H9 (cell line): ENCODE measurements around the gene CDAN1. TPM values are rescaled to one million over a fixed set of nuclear protein-coding genes. Genes with fewer than 3 reads are reported as not detected.

Experiments used
- DNase-seq: peaks from one replicate; pipeline ENCODE4 v3.0.0-alpha.2; 2017
- H2AFZ ChIP-seq: one replicate; pipeline ENCODE4 v1.6.1; 2013; ENCODE audit warnings: mild to moderate bottlenecking, low read length, control low read depth, moderate library complexity
- H2AK5ac ChIP-seq: 2 replicates; pipeline ENCODE4 v1.6.1; 2013; ENCODE audit warnings: low read length, control low read depth, mixed read lengths; ENCODE audit not compliant: insufficient read length
- H2BK120ac ChIP-seq: one replicate; pipeline ENCODE4 v1.6.1; 2013; ENCODE audit warnings: low read depth, mild to moderate bottlenecking, low read length, control low read depth, inconsistent platforms; ENCODE audit not compliant: poor library complexity, severe bottlenecking
- H2BK12ac ChIP-seq: 2 replicates; pipeline ENCODE4 v1.6.1; 2013; ENCODE audit warnings: low read length, control low read depth, mixed read lengths, low read depth; ENCODE audit not compliant: insufficient read length
- H2BK15ac ChIP-seq: 2 replicates; pipeline ENCODE4 v1.6.1; 2013; ENCODE audit warnings: low read depth, low read length, control low read depth
- H2BK20ac ChIP-seq: one replicate; pipeline ENCODE4 v1.6.1; 2013; ENCODE audit warnings: low read depth, mild to moderate bottlenecking, low read length, control low read depth, inconsistent platforms; ENCODE audit not compliant: poor library complexity, severe bottlenecking
- H2BK5ac ChIP-seq: 2 replicates; pipeline ENCODE4 v1.6.1; 2013; ENCODE audit warnings: low read length, control low read depth, mixed read lengths; ENCODE audit not compliant: insufficient read length
- H3K14ac ChIP-seq: 2 replicates; pipeline ENCODE4 v1.6.1; 2013; ENCODE audit warnings: low read length, control low read depth; ENCODE audit not compliant: insufficient read depth
- H3K18ac ChIP-seq: 2 replicates; pipeline ENCODE4 v1.6.1; 2013; ENCODE audit warnings: low read depth, mild to moderate bottlenecking, mixed read lengths, low read length, control low read depth; ENCODE audit not compliant: insufficient read length
- H3K23ac ChIP-seq: 2 replicates; pipeline ENCODE4 v1.6.1; 2013; ENCODE audit warnings: low read length, control low read depth, mixed read lengths, low read depth; ENCODE audit not compliant: insufficient read length
- H3K23me2 ChIP-seq: 2 replicates; pipeline ENCODE4 v1.6.1; 2013; ENCODE audit warnings: low read depth, mild to moderate bottlenecking, mixed read lengths, low read length, control low read depth; ENCODE audit not compliant: insufficient read length, poor library complexity, severe bottlenecking
- H3K27ac ChIP-seq: 2 replicates; pipeline ENCODE4 v1.5.1; 2013; ENCODE audit warnings: low read length, control low read depth, mixed read lengths, low read depth; ENCODE audit not compliant: insufficient read length
- H3K27me3 ChIP-seq: 2 replicates; pipeline ENCODE4 v1.6.1; 2013; ENCODE audit warnings: low read length, control low read depth, inconsistent platforms; ENCODE audit not compliant: insufficient read depth
- H3K4ac ChIP-seq: 2 replicates; pipeline ENCODE4 v1.6.1; 2013; ENCODE audit warnings: low read depth, mild to moderate bottlenecking, control low read depth, inconsistent platforms, low read length, moderate library complexity
- H3K4me1 ChIP-seq: 2 replicates; pipeline ENCODE4 v1.6.1; 2013; ENCODE audit warnings: low read length, control low read depth, inconsistent platforms; ENCODE audit not compliant: insufficient read depth
- H3K4me2 ChIP-seq: 2 replicates; pipeline ENCODE4 v1.6.1; 2013; ENCODE audit warnings: low read length, control low read depth, mixed read lengths; ENCODE audit not compliant: insufficient read length, insufficient read depth
- H3K56ac ChIP-seq: 2 replicates; pipeline ENCODE4 v1.6.1; 2013; ENCODE audit warnings: low read depth, mild to moderate bottlenecking, mixed read lengths, low read length, control low read depth; ENCODE audit not compliant: insufficient read length
- H3K79me1 ChIP-seq: 2 replicates; pipeline ENCODE4 v1.6.1; 2013; ENCODE audit warnings: low read depth, mild to moderate bottlenecking, moderate library complexity, low read length, control low read depth, inconsistent platforms; ENCODE audit not compliant: insufficient read depth, poor library complexity, severe bottlenecking
- H3K79me2 ChIP-seq: 2 replicates; pipeline ENCODE4 v1.6.1; 2013; ENCODE audit warnings: low read length, control low read depth, inconsistent platforms; ENCODE audit not compliant: insufficient read depth
- H3K9ac ChIP-seq: 2 replicates; pipeline ENCODE4 v1.6.1; 2013; ENCODE audit warnings: low read length, control low read depth, mixed read lengths; ENCODE audit not compliant: insufficient read length; ENCODE audit errors: extremely low read depth
- H3K9me3 ChIP-seq: one replicate; pipeline ENCODE4 v1.6.1; 2013; ENCODE audit warnings: low read depth, low read length, inconsistent platforms; ENCODE audit not compliant: control insufficient read depth
- H3T11ph ChIP-seq: one replicate; pipeline ENCODE4 v1.6.1; 2013; ENCODE audit warnings: mild to moderate bottlenecking, low read length, control low read depth, inconsistent platforms
- H4K20me1 ChIP-seq: one replicate; pipeline ENCODE4 v1.6.1; 2013; ENCODE audit not compliant: control insufficient read depth, insufficient read length, insufficient read depth
- H4K5ac ChIP-seq: 2 replicates; pipeline ENCODE4 v1.6.1; 2013; ENCODE audit warnings: low read depth, mild to moderate bottlenecking, mixed read lengths, low read length, control low read depth; ENCODE audit not compliant: insufficient read length
- H4K8ac ChIP-seq: replicated peaks from 2 replicates; pipeline ENCODE4 v1.6.1; 2013; ENCODE audit warnings: low read length, control low read depth, mixed read lengths, low read depth; ENCODE audit not compliant: insufficient read length
- H4K91ac ChIP-seq: 2 replicates; pipeline ENCODE4 v1.6.1; 2013; ENCODE audit warnings: low read depth, mild to moderate bottlenecking, moderate library complexity, mixed read lengths, low read length, control low read depth; ENCODE audit not compliant: insufficient read length
- H3K27ac Mint-ChIP-seq, 3 experiments: 2 replicates in 2 of 3; 3 replicates in 1 of 3; pipeline ENCODE4 v1.8.0; 2020 to 2021; ENCODE audit warnings: mixed read lengths in 3 of 3, mild to moderate bottlenecking in 1 of 3, moderate library complexity in 1 of 3
- H3K27me3 Mint-ChIP-seq: 2 replicates; pipeline ENCODE4 v1.8.0; 2021; ENCODE audit warnings: low read depth, mild to moderate bottlenecking, moderate library complexity, mixed read lengths
- H3K36me3 Mint-ChIP-seq, 3 experiments: 2 replicates in 2 of 3; 3 replicates in 1 of 3; pipeline ENCODE4 v1.8.0; 2020 to 2021; ENCODE audit warnings: low read depth in 3 of 3, mixed read lengths in 3 of 3; ENCODE audit not compliant: insufficient read depth in 1 of 3
- H3K4me1 Mint-ChIP-seq, 2 experiments: 2 replicates each; pipeline ENCODE4 v1.8.0; 2020; ENCODE audit warnings: mixed read lengths in 2 of 2
- H3K4me3 Mint-ChIP-seq, 2 experiments: 2 replicates in 1 of 2; 3 replicates in 1 of 2; pipeline ENCODE4 v1.8.0; 2020 to 2021; ENCODE audit warnings: mild to moderate bottlenecking in 2 of 2, mixed read lengths in 2 of 2, moderate library complexity in 1 of 2
- H3K9me3 Mint-ChIP-seq, 2 experiments: 2 replicates in 1 of 2; 3 replicates in 1 of 2; pipeline ENCODE4 v1.8.0; 2020; ENCODE audit warnings: mild to moderate bottlenecking in 2 of 2, mixed read lengths in 2 of 2, moderate library complexity in 1 of 2
- CTCF ChIP-seq: fragments of 200-600 bp; sonication (generic); conservative IDR thresholded peaks from 3 replicates; pipeline ENCODE4 v1.8.0; 2021; ENCODE audit warnings: antibody characterized with exemption, mild to moderate bottlenecking
- WGBS: extraction: QIAGEN DNeasy Blood & Tissue Kit; methylation state at CpG from one replicate; pipeline ENCODE4 v1.1.7; 2013; ENCODE audit warnings: missing lambda C conversion rate, low lambda C conversion rate, mixed read lengths; ENCODE audit not compliant: insufficient read length; ENCODE audit errors: extremely low coverage; 5-methylcytosine and 5-hydroxymethylcytosine counted together
- long read RNA-seq: library from polyadenylated mRNA; unstranded; transcript quantifications from one replicate; pipeline ENCODE4 v2.0.0, GENCODE V29; 2020
- total RNA-seq: library from RNA; stranded (reverse); gene quantifications from 2 replicates; pipeline ENCODE4 v1.2.1, GENCODE V29; 2021

CDAN1 gene
- total RNA-seq, result 20.0 and 20.4 TPM in 2 replicates
- long read RNA-seq, partial matches to known transcripts, result 5 of 7 reads
- long read RNA-seq, other reads (novel, unspliced or antisense), result 2 of 7 reads

GRCh38 chr15:42736793-42737528 lies at the start of gene CDAN1:
TSS of gene CDAN1 (minus strand) at chr15:42737128. CDS start at chr15:42737102, 26 bp downstream.
- Histone ChIP-seq H2AFZ (no peak within 1 kb of the TSS), H4K91ac (no peak within 1 kb of the TSS), H3K4me1 (no peaks in the 10 kb centered on the region), H3K9me3 (no peaks in the 10 kb centered on the region), H3K4me2 (peak within 1 kb of the TSS; percentile 38), H2BK12ac (no peak within 1 kb of the TSS), H3K79me1 (no peaks in the 10 kb centered on the region), H4K8ac (no peak within 1 kb of the TSS), H4K20me1 (no peaks in the 10 kb centered on the region), H3K79me2 (no peaks in the 10 kb centered on the region), H3K14ac (no peak within 1 kb of the TSS), H3K4ac (no peak within 1 kb of the TSS), H3K18ac (peak within 1 kb of the TSS; percentile 32), H3K27ac (no peak within 1 kb of the TSS), H2BK20ac (no peak within 1 kb of the TSS), H3K9ac (peak within 1 kb of the TSS; percentile 23), H2BK5ac (no peak within 1 kb of the TSS), H3K56ac (no peak within 1 kb of the TSS), H3K23ac (no peak within 1 kb of the TSS), H3K23me2 (no peaks in the 10 kb centered on the region), H3K27me3 (no peaks in the 10 kb centered on the region), H2BK15ac (no peak within 1 kb of the TSS), H2AK5ac (no peak within 1 kb of the TSS), H4K5ac (no peak within 1 kb of the TSS), H3T11ph (no peak within 1 kb of the TSS), H2BK120ac (no peak within 1 kb of the TSS)
- Mint-ChIP-seq H3K27ac (peak within 1 kb of the TSS; percentile 52 to 68 (median 63); a peak in 4 of 7 replicates), H3K4me3 (peak within 1 kb of the TSS; percentile 76 to 86), H3K4me1 (peaks cover 7 to 9% of the 10 kb centered on the region in 2 experiments; a peak in 3 of 4 replicates), H3K9me3 (no peaks in the 10 kb centered on the region; a peak in 1 of 5 replicates), H3K27me3 (no peaks in the 10 kb centered on the region), H3K36me3 (peaks cover 9 to 34% (median 31%) of the 10 kb centered on the region in 3 experiments; a peak in 6 of 7 replicates)
- no CpG with 5 or more reads among the region's 76 CpGs for WGBS
- TF ChIP-seq CTCF, result no peak
- DNase-seq, result peak; percentile 91
